H1 (cell line): ENCODE measurements around the gene CLEC3A. TPM values are rescaled to one million over a fixed set of nuclear protein-coding genes. Genes with fewer than 3 reads are reported as not detected.

Experiments used
- CEBPB ChIP-seq: IDR thresholded peaks from 2 replicates; pipeline ENCODE4 v1.6.1; 2012; ENCODE audit warnings: low read depth, low read length
- CREB1 ChIP-seq: IDR thresholded peaks from 2 replicates; pipeline ENCODE4 v1.6.1; 2012; ENCODE audit warnings: inconsistent platforms
- EGR1 ChIP-seq: IDR thresholded peaks from 2 replicates; pipeline ENCODE4 v1.6.1; 2011; ENCODE audit warnings: low read depth, low read length, borderline replicate concordance
- RAD21 ChIP-seq, 2 experiments: IDR thresholded peaks in 1 of 2; conservative IDR thresholded peaks in 1 of 2; 2 replicates each; pipeline ENCODE4 v1.6.1; 2011; ENCODE audit warnings: low read depth in 2 of 2, low read length in 2 of 2, improper control_type of control experiment in 1 of 2, inconsistent platforms in 1 of 2, mild to moderate bottlenecking in 1 of 2, moderate library complexity in 1 of 2
- RNF2 ChIP-seq: fragments of 200-900, 300-1000 bp; sonication (generic); IDR thresholded peaks from 2 replicates; pipeline ENCODE4 v1.7.1; 2016; ENCODE audit warnings: borderline replicate concordance, low read depth, mild to moderate bottlenecking, antibody characterized with exemption, low read length; ENCODE audit not compliant: poor library complexity, severe bottlenecking; ENCODE audit errors: missing control alignments
- SRF ChIP-seq: IDR thresholded peaks from 2 replicates; pipeline ENCODE4 v1.6.1; 2011; ENCODE audit warnings: mild to moderate bottlenecking, low read depth, low read length, moderate library complexity
- TAF7 ChIP-seq: optimal IDR thresholded peaks from 2 replicates; pipeline ENCODE3; 2011; ENCODE audit warnings: low read depth, mild to moderate bottlenecking, inconsistent platforms, low read length, moderate library complexity, borderline replicate concordance
- polyA plus RNA-seq, 7 experiments: library from polyadenylated mRNA; depleted of rRNA in 3 of 7; stranded (reverse) in 5 of 7; unstranded in 2 of 7; fragments of >200 nt in 5 of 7; fragments of 200-250 nt in 2 of 7; gene quantifications; 1 replicate in 5 of 7; 2 replicates in 1 of 7; 4 replicates in 1 of 7; pipeline versions ENCODE4 v1.2.1 to v1.2.3, GENCODE V29; 2011 to 2013; ENCODE audit warnings: missing spikeins in 2 of 7, mixed read lengths in 2 of 7
- total RNA-seq: library from RNA; stranded (reverse); fragmentation: NEBNext Ultra II Directional; extraction: Animal tissue kit (Norgen Biotek cat#: 25700); gene quantifications from 2 replicates; pipeline ENCODE4 v1.2.1, GENCODE V29; 2021
- TF ChIP-seq, protein P1 (sequence below): IDR thresholded peaks from 2 replicates; pipeline ENCODE4 v1.6.1; 2012; ENCODE audit warnings: inconsistent platforms

Gene CLEC3A
- total and polyA plus RNA-seq, 2 of the 8 experiments (the other 6 are each of a cell fraction or from before 2014, with no cell fraction given): not detected

DNA sequence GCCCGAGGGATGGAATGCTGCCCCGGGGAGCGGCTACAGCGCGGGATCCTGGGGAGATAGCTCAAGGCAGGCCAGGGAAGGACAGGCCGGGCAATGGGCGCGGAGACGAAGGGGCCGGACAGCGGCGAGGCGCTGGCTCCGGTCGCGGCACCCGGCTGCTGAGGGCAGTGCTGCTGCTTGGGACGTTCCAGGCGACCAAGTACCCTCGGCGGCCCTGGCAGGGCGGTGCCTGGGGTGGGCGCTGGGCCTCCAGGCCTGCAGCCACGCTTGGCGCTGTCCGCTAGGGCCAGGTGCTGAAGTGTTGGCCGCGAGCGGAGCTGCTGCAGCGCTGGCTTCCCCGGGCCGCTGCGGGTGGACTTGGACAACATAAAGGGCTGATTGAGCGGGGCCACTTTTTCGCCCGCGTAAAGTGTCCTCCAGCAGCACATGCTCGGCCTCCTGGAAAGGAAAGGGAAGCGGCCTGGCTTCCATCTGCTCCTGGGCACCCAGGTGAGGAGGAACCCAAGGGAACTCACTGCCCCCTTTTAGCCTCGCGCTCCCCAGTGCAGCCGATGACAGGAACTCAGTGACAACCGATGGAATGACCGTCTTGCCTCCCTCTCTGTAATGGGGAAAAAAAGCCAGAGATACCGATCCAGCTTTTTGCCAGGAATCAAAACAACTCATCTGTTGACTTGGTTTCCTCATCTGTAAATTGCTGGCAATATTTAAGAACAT is 23.7 kb downstream of the CLEC3A start (continued):
- TF ChIP-seq CREB1 (0 out of 2 replicates have a peak, but pooled peaks have one; percentile 29), TAF7 (peak; percentile 57), SRF (no peak), RNF2 (peak; percentile 30), RAD21 (IDR thresholded peaks at IDR 0.05 in 1 of 2, conservative IDR thresholded peaks at IDR 0.05 in 1 of 2; ENCODE audit: low read depth in 2 of 2, low read length in 2 of 2) (peak; percentile 40 to 55; a peak in 3 of 4 replicates), EGR1 (0 out of 2 replicates have a peak, but pooled peaks have one; percentile 45), CEBPB (no peak; the same call in 1 of the 2 replicates)
- TF ChIP-seq, protein P1, sequence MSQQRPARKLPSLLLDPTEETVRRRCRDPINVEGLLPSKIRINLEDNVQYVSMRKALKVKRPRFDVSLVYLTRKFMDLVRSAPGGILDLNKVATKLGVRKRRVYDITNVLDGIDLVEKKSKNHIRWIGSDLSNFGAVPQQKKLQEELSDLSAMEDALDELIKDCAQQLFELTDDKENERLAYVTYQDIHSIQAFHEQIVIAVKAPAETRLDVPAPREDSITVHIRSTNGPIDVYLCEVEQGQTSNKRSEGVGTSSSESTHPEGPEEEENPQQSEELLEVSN: peak; percentile 59; the same call in 1 of the 2 replicates
